OCI-LY7 (cell line): ENCODE results near the gene RAD9B.

ENCODE experiments used
- EZH2phosphoT487 ChIP-seq: fragments of 200-600 bp; sonication (generic); IDR thresholded peaks from 2 replicates; pipeline ENCODE4 v1.6.1; 2018; ENCODE audit warnings: low read depth, borderline replicate concordance, mild to moderate bottlenecking, mixed run types, antibody characterized with exemption, low read length, moderate library complexity, mixed read lengths
- TF ChIP-seq, protein P1 (sequence below): fragments of 200-600 bp; sonication (generic); conservative IDR thresholded peaks from 2 replicates; pipeline ENCODE4 v1.5.1; 2014; ENCODE audit warnings: mild to moderate bottlenecking, antibody characterized with exemption, low read length, moderate library complexity, mixed read lengths

GRCh38 chr12:110466791-110467190, 35.3 kb upstream of the RAD9B start:
- TF ChIP-seq, protein P1, sequence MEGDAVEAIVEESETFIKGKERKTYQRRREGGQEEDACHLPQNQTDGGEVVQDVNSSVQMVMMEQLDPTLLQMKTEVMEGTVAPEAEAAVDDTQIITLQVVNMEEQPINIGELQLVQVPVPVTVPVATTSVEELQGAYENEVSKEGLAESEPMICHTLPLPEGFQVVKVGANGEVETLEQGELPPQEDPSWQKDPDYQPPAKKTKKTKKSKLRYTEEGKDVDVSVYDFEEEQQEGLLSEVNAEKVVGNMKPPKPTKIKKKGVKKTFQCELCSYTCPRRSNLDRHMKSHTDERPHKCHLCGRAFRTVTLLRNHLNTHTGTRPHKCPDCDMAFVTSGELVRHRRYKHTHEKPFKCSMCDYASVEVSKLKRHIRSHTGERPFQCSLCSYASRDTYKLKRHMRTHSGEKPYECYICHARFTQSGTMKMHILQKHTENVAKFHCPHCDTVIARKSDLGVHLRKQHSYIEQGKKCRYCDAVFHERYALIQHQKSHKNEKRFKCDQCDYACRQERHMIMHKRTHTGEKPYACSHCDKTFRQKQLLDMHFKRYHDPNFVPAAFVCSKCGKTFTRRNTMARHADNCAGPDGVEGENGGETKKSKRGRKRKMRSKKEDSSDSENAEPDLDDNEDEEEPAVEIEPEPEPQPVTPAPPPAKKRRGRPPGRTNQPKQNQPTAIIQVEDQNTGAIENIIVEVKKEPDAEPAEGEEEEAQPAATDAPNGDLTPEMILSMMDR: no peak
- TF ChIP-seq EZH2phosphoT487: no peak
